Measurements from ENCODE around the gene LMO7.

GRCh38 chr13:75600371-75600770, 35.8 kb upstream of the LMO7 start:
- TF ChIP-seq POLR2AphosphoS5 (IDR thresholded peaks at IDR 0.05; ENCODE audit: low read depth, low read length) (no peak), POLR2A (IDR thresholded peaks at IDR 0.05; ENCODE audit: low read depth, low read length) (no peak)

Measured in GM12892 (cell line).